Sigmoid colon (tissue), 7 donors: ENCODE results near the gene SMOC2. TPM values are rescaled to one million over a fixed set of nuclear protein-coding genes. Genes with fewer than 3 reads are reported as not detected.

ENCODE experiments used
- DNase-seq: peaks from one replicate; pipeline ENCODE4 v3.0.0-alpha.2; 2019
- H3K27ac ChIP-seq, 4 donors: fragments of 200-600 bp; sonication (generic); one replicate each; pipeline ENCODE4 v1.5.1; 2016 to 2019; ENCODE audit warnings: mild to moderate bottlenecking in 1 of 4
- H3K27me3 ChIP-seq, 3 donors: fragments of 200-600 bp; sonication (generic); one replicate each; pipeline ENCODE4 v1.5.1; 2019; ENCODE audit warnings: mild to moderate bottlenecking in 1 of 3
- H3K36me3 ChIP-seq, 4 donors: fragments of 200-600 bp; sonication (generic); one replicate each; pipeline ENCODE4 v1.5.1; 2016 to 2019
- H3K4me1 ChIP-seq, 4 donors: fragments of 200-600 bp; sonication (generic); one replicate each; pipeline ENCODE4 v1.5.1; 2017 to 2019
- H3K4me3 ChIP-seq, 4 donors: fragments of 200-600 bp; sonication (generic); one replicate each; pipeline ENCODE4 v1.5.1; 2017 to 2019; ENCODE audit warnings: mild to moderate bottlenecking in 2 of 4, moderate library complexity in 1 of 4
- H3K9me3 ChIP-seq, 4 donors: fragments of 200-600 bp in 3 of 4; sonication (generic) in 3 of 4; one replicate each; pipeline versions ENCODE4 v1.5.1 to v1.6.1; 2013 to 2019
- CTCF ChIP-seq, 4 experiments: fragments of 450-650 bp in 3 of 4; fragments of 200-600 bp in 1 of 4; IDR thresholded peaks; one replicate each; pipeline ENCODE4 v1.5.1; 2016 to 2019; ENCODE audit warnings: antibody characterized with exemption in 4 of 4, mild to moderate bottlenecking in 3 of 4, moderate library complexity in 2 of 4
- EP300 ChIP-seq, 4 donors: sonication (generic); formaldehyde crosslinking; IDR thresholded peaks; one replicate each; pipeline ENCODE4 v1.6.1; 2017; ENCODE audit warnings: antibody characterized with exemption in 4 of 4
- POLR2A ChIP-seq, 2 donors: fragments of 450-650 bp; IDR thresholded peaks; one replicate each; pipeline ENCODE4 v1.6.1; 2016; ENCODE audit warnings: antibody characterized with exemption in 2 of 2, mild to moderate bottlenecking in 2 of 2, moderate library complexity in 2 of 2
- POLR2AphosphoS5 ChIP-seq, 4 donors: sonication (generic); formaldehyde crosslinking; IDR thresholded peaks; one replicate each; pipeline ENCODE4 v1.6.1; 2017; ENCODE audit warnings: antibody characterized with exemption in 4 of 4
- WGBS, 2 donors: extraction: QIAGEN DNeasy Blood & Tissue Kit; methylation state at CpG; one replicate each; pipeline ENCODE4 v1.1.7; 2013; 5-methylcytosine and 5-hydroxymethylcytosine counted together
- intact Hi-C: fragments of 100-400 bp; cut with DNase I; formaldehyde crosslinking; loops from one replicate; pipeline ENCODE4 v1.15.1; 2023
- polyA plus RNA-seq, 3 donors: library from polyadenylated mRNA; stranded (reverse); fragments of 200-250 nt; gene quantifications; one replicate each; pipeline ENCODE4 v1.2.3, GENCODE V29; 2013
- total RNA-seq, 4 donors: library from RNA; depleted of rRNA; stranded (reverse); fragments of >200 nt; gene quantifications; one replicate each; pipeline ENCODE4 v1.1.0, GENCODE V29; 2016
- donor health status: healthy with polysubstance abuse.
- donor health status: Bipolar disorder and iron deficiency.
- donor health status: healthy.

The SMOC2 gene
- total and polyA plus RNA-seq, 7 donors: 4.2 to 130 (median 33.5) TPM

- Histone ChIP-seq H3K4me3 (no peak overlapping the region), H3K4me1 (peaks cover 0 to 12% (median 0%) of the 10 kb centered on the region in 4 donors), H3K9me3 (no peaks in the 10 kb centered on the region), H3K27ac (peak overlapping the region in 2 of 4 donors; percentile 1 to 11), H3K36me3 (no peaks in the 10 kb centered on the region), H3K27me3 (no peaks in the 10 kb centered on the region)
- WGBS, 2 donors: 19 to 52% methylated on average over 9 of the region's 9 CpGs
- no peak for DNase-seq
- intact Hi-C loops: no loop called here
- no peak for TF ChIP-seq POLR2AphosphoS5 (IDR thresholded peaks at IDR 0.05)
- TF ChIP-seq EP300 (IDR thresholded peaks at IDR 0.05): no peak
- TF ChIP-seq POLR2A (IDR thresholded peaks at IDR 0.05): no peak
- TF ChIP-seq CTCF (IDR thresholded peaks at IDR 0.05): no peak
Observed at GRCh38 chr6:168417191-168417590, 23.8 kb upstream of the SMOC2 start.

DNA sequence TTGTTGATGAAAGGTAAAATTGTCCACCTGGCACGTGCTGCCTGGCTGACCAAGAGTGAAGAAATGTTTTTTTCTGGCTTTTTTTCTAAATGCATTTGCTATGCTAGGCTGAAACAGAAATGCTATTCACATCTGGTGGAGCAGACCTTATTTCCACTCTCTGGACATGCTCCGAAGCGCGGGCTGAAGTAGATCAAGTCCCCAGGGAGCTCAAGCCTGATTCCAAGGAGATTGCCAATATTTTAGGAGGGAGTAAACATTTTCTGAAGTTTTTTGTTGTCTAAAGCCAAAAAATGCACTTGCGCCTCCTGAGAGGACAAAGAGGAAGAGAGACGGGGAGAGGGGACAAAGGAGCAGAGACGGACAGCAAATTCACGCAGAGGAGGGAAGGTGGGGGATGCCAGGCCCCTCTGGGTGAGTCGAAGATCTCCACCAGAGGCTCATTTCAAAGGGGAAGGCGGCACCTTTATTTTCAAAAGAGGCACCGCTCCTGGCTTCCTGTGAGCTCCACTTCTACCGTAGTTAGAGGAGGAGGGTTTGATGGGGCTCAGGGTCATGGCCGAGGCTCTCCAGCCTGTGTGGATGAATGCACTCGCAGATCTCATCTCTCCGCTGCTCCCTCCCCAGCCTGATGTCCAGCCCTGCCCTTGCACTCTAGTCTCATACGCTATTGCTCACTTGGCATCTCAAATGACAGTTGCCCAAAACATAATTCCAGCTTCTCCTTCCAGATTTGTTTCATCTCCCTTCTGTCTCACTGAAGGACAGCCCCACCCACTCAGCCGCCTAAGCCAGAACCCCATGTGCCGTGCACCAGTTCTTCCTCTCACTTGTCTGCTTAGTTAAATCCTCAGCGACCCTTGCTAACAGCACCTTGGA lies 23.1 kb upstream of the SMOC2 start:
- H3K9me3 ChIP-seq: no peaks in the 10 kb centered on the region
- no peaks in the 10 kb centered on the region for H3K36me3 ChIP-seq
- no peak overlapping the region for H3K4me3 ChIP-seq
- WGBS, 2 donors: 61 to 83% methylated on average over 19 of the region's 19 CpGs
- no peak for DNase-seq
- peak overlapping the region in 3 of 4 donors; percentile 1 to 42 (median 14) for H3K27ac ChIP-seq
- H3K27me3 ChIP-seq: no peaks in the 10 kb centered on the region
- intact Hi-C loops: no loop called here
- TF ChIP-seq CTCF (IDR thresholded peaks at IDR 0.05) (no peak), POLR2AphosphoS5 (IDR thresholded peaks at IDR 0.05) (peak in 1 of 4 donors; percentile 14)
- peaks cover 0 to 12% (median 0%) of the 10 kb centered on the region in 4 donors for H3K4me1 ChIP-seq

- Histone ChIP-seq H3K4me3 (no peak overlapping the region), H3K4me1 (peaks cover 0 to 12% (median 0%) of the 10 kb centered on the region in 4 donors), H3K27ac (no peak overlapping the region), H3K36me3 (no peaks in the 10 kb centered on the region), H3K9me3 (no peaks in the 10 kb centered on the region), H3K27me3 (no peaks in the 10 kb centered on the region)
- 65 to 89% methylated on average over 7 of the region's 7 CpGs for WGBS, 2 donors
- intact Hi-C loops: no loop called here
- DNase-seq: no peak
- TF ChIP-seq CTCF (IDR thresholded peaks at IDR 0.05): no peak
- TF ChIP-seq POLR2AphosphoS5 (IDR thresholded peaks at IDR 0.05): no peak
- TF ChIP-seq EP300 (IDR thresholded peaks at IDR 0.05): no peak
- no peak for TF ChIP-seq POLR2A (IDR thresholded peaks at IDR 0.05)
Observed at GRCh38 chr6:168418711-168419121, 22.3 kb upstream of the SMOC2 start.

- no peak overlapping the region for H3K4me3 ChIP-seq
- H3K27ac ChIP-seq: no peak overlapping the region
- H3K4me1 ChIP-seq: peaks cover 0 to 12% (median 0%) of the 10 kb centered on the region in 4 donors
- no peaks in the 10 kb centered on the region for H3K27me3 ChIP-seq
- WGBS, 2 donors: 92 to 94% methylated on average over 9 of the region's 9 CpGs
- TF ChIP-seq POLR2AphosphoS5 (IDR thresholded peaks at IDR 0.05): no peak
- TF ChIP-seq CTCF (IDR thresholded peaks at IDR 0.05): no peak
- no peak for DNase-seq
- intact Hi-C loops: no loop called here
- H3K9me3 ChIP-seq: no peaks in the 10 kb centered on the region
- no peaks in the 10 kb centered on the region for H3K36me3 ChIP-seq
Observed at GRCh38 chr6:168419569-168419968, 21.4 kb upstream of the SMOC2 start.
